Stimulated activated CD4-positive, alpha-beta T cell treated with anti-CD3 and anti-CD28 coated beads, Interleukin-4, amount 100 ng/mL, for 48 hours (primary cell): ENCODE data around the gene TRIO.

ENCODE experiments used
- DNase-seq, 2 donors: peaks; one replicate each; pipeline ENCODE4 v3.0.0-alpha.2; 2020; ENCODE audit warnings: low read depth in 2 of 2

The TRIO gene

GRCh38 chr5:14507156-14507941, 364.2 kb downstream of the TRIO start:
- DNase-seq: no peak

GRCh38 chr5:14508046-14508445, 364.9 kb downstream of the TRIO start:
- no peak for DNase-seq

- no peak for DNase-seq
Measured at GRCh38 chr5:14509556-14509955, 366.4 kb downstream of the TRIO start.

- no peak for DNase-seq
Measured at GRCh38 chr5:14510156-14510734, 367.1 kb downstream of the TRIO start.

- DNase-seq: no peak
Measured at GRCh38 chr5:14510880-14511279, 367.7 kb downstream of the TRIO start.

GRCh38 chr5:14512574-14512973, 369.4 kb downstream of the TRIO start:
- DNase-seq: no peak

GRCh38 chr5:14513266-14513665, 370.1 kb downstream of the TRIO start:
- DNase-seq: no peak

GRCh38 chr5:14516901-14517300, 373.8 kb downstream of the TRIO start:
- DNase-seq: no peak

- DNase-seq: no peak
Measured at GRCh38 chr5:14518638-14519037, 375.5 kb downstream of the TRIO start.

GRCh38 chr5:14521748-14522147, 378.6 kb downstream of the TRIO start:
- no peak for DNase-seq

- DNase-seq: no peak
Measured at GRCh38 chr5:14522721-14523120, 379.6 kb downstream of the TRIO start.

GRCh38 chr5:14523243-14524034, 380.3 kb downstream of the TRIO start:
- no peak for DNase-seq

GRCh38 chr5:14525397-14525796, 382.3 kb downstream of the TRIO start:
- DNase-seq: no peak

GRCh38 chr5:14526493-14526892, 383.4 kb downstream of the TRIO start:
- no peak for DNase-seq

- no peak for DNase-seq
Measured at GRCh38 chr5:14528115-14528514, 385.0 kb downstream of the TRIO start.

GRCh38 chr5:14528926-14529325, 385.8 kb downstream of the TRIO start:
- DNase-seq: no peak

GRCh38 chr5:14531668-14532067, 388.5 kb downstream of the TRIO start:
- DNase-seq: no peak

GRCh38 chr5:14532180-14532579, 389.0 kb downstream of the TRIO start:
- no peak for DNase-seq

- no peak for DNase-seq
Measured at GRCh38 chr5:14534773-14535172, 391.6 kb downstream of the TRIO start.

GRCh38 chr5:14545308-14545707, 402.2 kb downstream of the TRIO start:
- DNase-seq: no peak

- no peak for DNase-seq
Measured at GRCh38 chr5:14545862-14546261, 402.7 kb downstream of the TRIO start.

GRCh38 chr5:14547666-14548065, 404.5 kb downstream of the TRIO start:
- DNase-seq: no peak

GRCh38 chr5:14551211-14551610, 408.1 kb downstream of the TRIO start:
- no peak for DNase-seq
